AG04450 (cell line): Measurements from ENCODE around the gene BRCA1. TPM values are rescaled to one million over a fixed set of nuclear protein-coding genes. Genes with fewer than 3 reads are reported as not detected.
"Not testable (repeated sequence)": the region's sequence is repeated elsewhere in the genome, so short reads cannot be mapped to it uniquely, and the experiment has no call there.

Experiments used
- CTCF ChIA-PET: fragments of 300-600, 350-600 bp; formaldehyde crosslinking; extraction: SDS; loops from one replicate; lab custom pipeline; 2022; ENCODE audit warnings: antibody characterized with exemption, inconsistent platforms; lab: Charles Lee
- POLR2A ChIA-PET: fragments of 350-600 bp; formaldehyde crosslinking; extraction: SDS; loops from one replicate; lab custom pipeline; 2021; ENCODE audit warnings: antibody characterized with exemption, inconsistent platforms; lab: Yijun Ruan, JAX
- DNase-seq: peaks from one replicate; pipeline ENCODE4 v3.0.0-alpha.2; 2011; ENCODE audit warnings: low read depth, low spot score
- H3K27ac ChIP-seq: one replicate; pipeline ENCODE4 v1.5.1; 2012; ENCODE audit warnings: low read depth, low read length, control low read depth
- H3K27me3 ChIP-seq: one replicate; pipeline ENCODE4 v1.6.0; 2012; ENCODE audit warnings: low read length; ENCODE audit not compliant: control insufficient read depth, insufficient read depth
- H3K4me3 ChIP-seq: 2 replicates; pipeline ENCODE4 v1.5.1; 2011; ENCODE audit warnings: mild to moderate bottlenecking, low read depth, low read length, control low read depth
- H3K9me3 ChIP-seq: 2 replicates; pipeline ENCODE4 v1.5.1; 2012; ENCODE audit warnings: low read length; ENCODE audit not compliant: control insufficient read depth, insufficient read depth
- polyA plus RNA-seq: library from polyadenylated mRNA; depleted of rRNA; stranded (reverse); fragments of >200 nt; gene quantifications from 2 replicates; pipeline ENCODE4 v1.2.3, GENCODE V29; 2011
- TF ChIP-seq, protein P1 (sequence below): IDR thresholded peaks from 2 replicates; pipeline ENCODE4 v1.5.1; 2011; ENCODE audit warnings: low read depth, low read length, control low read depth, inconsistent platforms

The BRCA1 gene
- polyA plus RNA-seq, 1 experiment = 8.1 TPM

DNA sequence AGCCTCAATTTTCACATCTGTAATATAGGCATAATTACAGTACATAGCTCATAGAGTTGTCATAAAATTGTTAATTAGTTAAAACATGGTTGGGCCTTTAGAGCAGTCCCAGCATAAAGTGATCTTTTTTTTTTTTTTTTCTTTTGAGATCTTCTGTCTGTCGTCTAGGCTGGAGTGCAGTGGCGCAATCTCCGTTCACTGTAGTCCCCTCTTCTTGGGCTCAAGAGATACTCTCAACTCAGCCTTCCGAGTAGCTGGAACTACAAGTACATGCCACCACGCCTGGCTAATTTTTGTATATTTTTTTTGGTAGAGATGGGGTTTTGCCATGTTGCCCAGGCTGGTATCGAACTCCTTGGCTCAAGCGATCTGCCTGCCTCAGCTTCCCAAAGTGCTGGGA is 69.1 kb downstream of the BRCA1 start:
- ChIA-PET POLR2A (interaction anchor here (0.6 kb wide), 1 partner anchor 131 kb away, joined by 6 read pairs; no protein-coding TSS in a partner anchor), CTCF (interaction anchor here (0.5 to 0.6 kb wide), 2 partner anchors 40 to 253 kb away, joined by 3 read pairs; no protein-coding TSS in a partner anchor)
- no peaks in the 10 kb centered on the region for H3K27me3 ChIP-seq
- no peak overlapping the region for H3K27ac ChIP-seq
- H3K4me3 ChIP-seq = no peak overlapping the region
- no peaks in the 10 kb centered on the region for H3K9me3 ChIP-seq
- TF ChIP-seq, protein P1, sequence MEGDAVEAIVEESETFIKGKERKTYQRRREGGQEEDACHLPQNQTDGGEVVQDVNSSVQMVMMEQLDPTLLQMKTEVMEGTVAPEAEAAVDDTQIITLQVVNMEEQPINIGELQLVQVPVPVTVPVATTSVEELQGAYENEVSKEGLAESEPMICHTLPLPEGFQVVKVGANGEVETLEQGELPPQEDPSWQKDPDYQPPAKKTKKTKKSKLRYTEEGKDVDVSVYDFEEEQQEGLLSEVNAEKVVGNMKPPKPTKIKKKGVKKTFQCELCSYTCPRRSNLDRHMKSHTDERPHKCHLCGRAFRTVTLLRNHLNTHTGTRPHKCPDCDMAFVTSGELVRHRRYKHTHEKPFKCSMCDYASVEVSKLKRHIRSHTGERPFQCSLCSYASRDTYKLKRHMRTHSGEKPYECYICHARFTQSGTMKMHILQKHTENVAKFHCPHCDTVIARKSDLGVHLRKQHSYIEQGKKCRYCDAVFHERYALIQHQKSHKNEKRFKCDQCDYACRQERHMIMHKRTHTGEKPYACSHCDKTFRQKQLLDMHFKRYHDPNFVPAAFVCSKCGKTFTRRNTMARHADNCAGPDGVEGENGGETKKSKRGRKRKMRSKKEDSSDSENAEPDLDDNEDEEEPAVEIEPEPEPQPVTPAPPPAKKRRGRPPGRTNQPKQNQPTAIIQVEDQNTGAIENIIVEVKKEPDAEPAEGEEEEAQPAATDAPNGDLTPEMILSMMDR = no peak
- no peak for DNase-seq

DNA sequence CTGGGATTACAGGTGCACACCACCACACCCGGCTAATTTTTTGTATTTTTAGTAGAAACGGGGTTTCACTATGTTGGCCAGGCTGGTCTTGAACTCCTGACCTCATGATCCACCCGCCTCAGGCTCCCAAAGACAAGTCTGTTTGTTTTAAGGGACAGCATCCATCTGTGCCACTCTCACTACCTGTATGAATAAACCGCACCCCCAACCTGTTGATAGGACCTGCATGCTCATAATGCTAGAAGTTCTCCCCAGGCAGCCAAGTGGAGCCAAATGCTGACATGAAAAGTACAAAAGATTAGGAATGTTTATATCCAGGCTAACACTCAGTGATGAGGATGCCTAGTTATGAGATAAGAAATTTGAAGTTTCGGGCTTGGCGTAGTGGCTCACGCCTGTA is 72.2 kb downstream of the BRCA1 start:
- H3K27me3 ChIP-seq, DNase-seq, H3K9me3 ChIP-seq, POLR2A ChIA-PET, H3K27ac ChIP-seq, H3K4me3 ChIP-seq, CTCF ChIA-PET: not testable (repeated sequence)

DNA sequence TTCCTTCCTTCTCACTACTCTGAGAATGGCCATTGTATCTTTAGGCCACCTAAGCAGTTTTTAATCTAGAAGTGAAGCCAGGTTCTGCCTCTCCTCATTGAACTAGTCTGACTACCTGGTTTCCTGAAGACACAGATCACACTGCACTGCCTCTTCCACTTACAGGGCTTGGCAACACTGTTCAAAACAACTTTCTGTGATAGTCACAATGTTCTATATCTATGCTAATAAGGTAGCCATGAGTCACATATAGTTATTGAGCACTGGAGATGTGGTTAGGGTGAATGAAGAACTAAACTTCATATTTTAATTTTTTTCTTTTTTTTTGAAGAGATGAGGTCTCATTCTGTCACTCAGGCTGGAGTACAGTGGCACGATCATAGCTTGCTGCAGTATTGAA is 73.2 kb downstream of the BRCA1 start:
- Histone ChIP-seq H3K4me3 (no peak overlapping the region), H3K9me3 (no peaks in the 10 kb centered on the region), H3K27me3 (no peaks in the 10 kb centered on the region), H3K27ac (no peak overlapping the region)
- DNase-seq = no peak
- CTCF ChIA-PET = no interaction called here
- POLR2A ChIA-PET = no interaction called here
- TF ChIP-seq, protein P1 = no peak

DNA sequence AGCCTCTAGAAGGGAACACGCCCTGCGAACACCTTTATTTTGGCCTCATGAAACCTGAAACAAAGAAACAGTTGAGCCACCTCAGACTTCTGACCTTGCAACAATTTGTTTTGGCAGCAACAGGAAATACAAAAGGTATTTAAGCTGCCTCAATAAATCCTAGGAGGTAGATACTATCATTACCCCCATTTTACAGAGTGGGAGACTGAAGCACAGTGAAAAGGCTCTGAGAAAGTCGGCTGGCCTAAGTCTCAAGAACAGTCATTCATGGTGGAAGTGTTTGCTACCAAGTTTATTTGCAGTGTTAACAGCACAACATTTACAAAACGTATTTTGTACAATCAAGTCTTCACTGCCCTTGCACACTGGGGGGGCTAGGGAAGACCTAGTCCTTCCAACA is 81.1 kb downstream of the BRCA1 start:
- Histone ChIP-seq H3K27ac (no peak overlapping the region), H3K9me3 (no peaks in the 10 kb centered on the region), H3K27me3 (no peaks in the 10 kb centered on the region), H3K4me3 (no peak overlapping the region)
- TF ChIP-seq, protein P1 = no peak
- ChIA-PET CTCF (no interaction called here), POLR2A (no interaction called here)
- no peak for DNase-seq

DNA sequence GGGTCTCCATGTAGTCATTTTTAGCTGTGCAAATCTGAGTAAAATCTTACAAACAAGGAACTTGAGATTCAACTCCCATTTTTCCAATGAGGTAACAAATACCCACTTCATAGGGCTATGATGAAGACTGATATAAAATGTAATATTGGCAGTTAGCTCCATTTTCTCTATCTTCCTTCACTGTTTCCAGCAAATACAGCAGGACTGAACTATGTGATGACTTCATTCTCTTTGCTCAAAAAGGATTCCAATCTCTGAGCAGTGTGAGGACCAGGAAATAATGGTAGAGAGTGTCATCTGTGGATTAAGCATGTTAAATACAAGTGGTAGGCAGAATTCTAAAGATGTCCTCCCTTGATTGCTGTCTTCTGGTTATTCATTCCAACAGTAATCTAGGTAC is 81.9 kb downstream of the BRCA1 start:
- H3K27me3 ChIP-seq = no peaks in the 10 kb centered on the region
- ChIA-PET POLR2A (interaction anchor here (0.6 kb wide), 1 partner anchor 355 kb away, joined by 3 read pairs; the partner anchor contains the start of gene ARL4D), CTCF (no interaction called here)
- no peak overlapping the region for H3K27ac ChIP-seq
- no peak overlapping the region for H3K4me3 ChIP-seq
- no peak for DNase-seq
- TF ChIP-seq, protein P1 = no peak
- H3K9me3 ChIP-seq = no peaks in the 10 kb centered on the region
